ENCODE results near the gene MEIOSIN.
A peak's percentile ranks its signal among the peaks of the same experiment; 100 is the strongest.
"Not testable (repeated sequence)": the region's sequence is repeated elsewhere in the genome, so short reads cannot be mapped to it uniquely, and the experiment has no call there.

MEIOSIN gene

GRCh38 chr19:45728683-45729082, 4.6 kb upstream of the MEIOSIN start:
- DNase-seq = not testable (repeated sequence)

GRCh38 chr19:45729800-45730290, 3.4 kb upstream of the MEIOSIN start:
- no peak for DNase-seq

- peak; percentile 98 for DNase-seq
Measured at GRCh38 chr19:45730368-45731288, 2.6 kb upstream of the MEIOSIN start, which contains the start of gene FBXO46. TSS of gene FBXO46 (minus strand) at chr19:45730896. CDS start at chr19:45713495, 17,401 bp downstream.

- DNase-seq = no peak
Measured at GRCh38 chr19:45739498-45740439, 6.5 kb downstream of the MEIOSIN start.

GRCh38 chr19:45742969-45743368, 9.7 kb downstream of the MEIOSIN start:
- DNase-seq = no peak

GRCh38 chr19:45745606-45746005, 12.4 kb downstream of the MEIOSIN start:
- no peak for DNase-seq

- DNase-seq = no peak
Measured at GRCh38 chr19:45746866-45747265, 13.6 kb downstream of the MEIOSIN start.

GRCh38 chr19:45747513-45747912, 14.3 kb downstream of the MEIOSIN start:
- no peak for DNase-seq

GRCh38 chr19:45751483-45751882, 18.2 kb downstream of the MEIOSIN start:
- DNase-seq = not testable (repeated sequence)

GRCh38 chr19:45752639-45753038, 19.4 kb downstream of the MEIOSIN start:
- DNase-seq = no peak

- no peak for DNase-seq
Measured at GRCh38 chr19:45753548-45753947, 20.3 kb downstream of the MEIOSIN start.

GRCh38 chr19:45754323-45754722, 21.1 kb downstream of the MEIOSIN start:
- DNase-seq = no peak

- DNase-seq = no peak
Measured at GRCh38 chr19:45757695-45758094, 24.5 kb downstream of the MEIOSIN start.

- no peak for DNase-seq
Measured at GRCh38 chr19:45758921-45759320, 25.7 kb downstream of the MEIOSIN start.

GRCh38 chr19:45761714-45762113, 28.5 kb downstream of the MEIOSIN start:
- DNase-seq = no peak

GRCh38 chr19:45762870-45763631, 29.8 kb downstream of the MEIOSIN start:
- DNase-seq = no peak

GRCh38 chr19:45763691-45764294, 30.6 kb downstream of the MEIOSIN start:
- no peak for DNase-seq

- no peak for DNase-seq
Measured at GRCh38 chr19:45764475-45764874, 31.2 kb downstream of the MEIOSIN start.

- DNase-seq = no peak
Measured at GRCh38 chr19:45764945-45765701, 31.9 kb downstream of the MEIOSIN start.

- no peak for DNase-seq
Measured at GRCh38 chr19:45765702-45766295, 32.6 kb downstream of the MEIOSIN start.

Data from NCI-H510A treated with DMSO at 0.1 percent for 48 hours (cell line).